GM23338 (cell line): ENCODE data around the gene NOTCH3. TPM values are rescaled to one million over a fixed set of nuclear protein-coding genes. Genes with fewer than 3 reads are reported as not detected.

Source experiments
- ATAC-seq: fragments of 200-7000 bp; cut with Tn5 transposase; 3 replicates; pipeline ENCODE4 v1.9.1; 2020
- DNase-seq: peaks from one replicate; pipeline ENCODE4 v3.0.0-alpha.2; 2015; ENCODE audit warnings: low spot score
- H2AFZ ChIP-seq: fragments of 200-600 bp; sonication (generic); 2 replicates; pipeline ENCODE4 v1.8.0; 2016; ENCODE audit warnings: antibody characterized with exemption, mild to moderate bottlenecking, moderate library complexity
- H3F3A ChIP-seq: fragments of 200-600 bp; sonication (generic); replicated peaks from 2 replicates; pipeline ENCODE4 v1.8.0; 2017; ENCODE audit warnings: antibody characterized with exemption, mixed run types, low read depth
- H3K27ac ChIP-seq: fragments of 200-600 bp; sonication (generic); 2 replicates; pipeline ENCODE4 v1.6.1; 2016; ENCODE audit warnings: low read depth
- H3K27me3 ChIP-seq: fragments of 200-600 bp; sonication (generic); 2 replicates; pipeline ENCODE4 v1.8.0; 2016; ENCODE audit warnings: mild to moderate bottlenecking, mixed run types, moderate library complexity; ENCODE audit not compliant: insufficient read depth
- H3K36me3 ChIP-seq: fragments of 200-600 bp; sonication (generic); 2 replicates; pipeline ENCODE4 v1.8.0; 2016; ENCODE audit warnings: mild to moderate bottlenecking; ENCODE audit not compliant: insufficient read depth
- H3K4me1 ChIP-seq: fragments of 200-600 bp; sonication (generic); 2 replicates; pipeline ENCODE4 v1.8.0; 2016; ENCODE audit warnings: mild to moderate bottlenecking, moderate library complexity; ENCODE audit not compliant: insufficient read depth
- H3K4me2 ChIP-seq: fragments of 200-600 bp; sonication (generic); 2 replicates; pipeline ENCODE4 v1.7.1; 2017; ENCODE audit warnings: mixed run types
- H3K4me3 ChIP-seq: fragments of 200-600 bp; sonication (generic); 2 replicates; pipeline ENCODE4 v1.6.1; 2016; ENCODE audit warnings: mixed run types
- H3K79me2 ChIP-seq: fragments of 200-600 bp; sonication (generic); replicated peaks from 2 replicates; pipeline ENCODE4 v1.8.0; 2017; ENCODE audit warnings: mild to moderate bottlenecking; ENCODE audit not compliant: insufficient read depth
- H3K9me2 ChIP-seq: fragments of 200-600 bp; sonication (generic); 2 replicates; pipeline ENCODE4 v1.8.0; 2017; ENCODE audit not compliant: insufficient read depth
- H4K20me1 ChIP-seq: fragments of 200-600 bp; sonication (generic); replicated peaks from 2 replicates; pipeline ENCODE4 v1.8.0; 2017; ENCODE audit warnings: mild to moderate bottlenecking; ENCODE audit not compliant: insufficient read depth
- H3K27ac Mint-ChIP-seq: 2 replicates; pipeline ENCODE4 v1.8.0; 2020; ENCODE audit warnings: inconsistent platforms, mild to moderate bottlenecking, moderate library complexity, mixed read lengths
- H3K27me3 Mint-ChIP-seq: 3 replicates; pipeline ENCODE4 v1.8.0; 2022; ENCODE audit warnings: low read depth, mild to moderate bottlenecking, moderate library complexity, mixed read lengths, inconsistent platforms; ENCODE audit not compliant: insufficient read depth, poor library complexity
- H3K36me3 Mint-ChIP-seq: 3 replicates; pipeline ENCODE4 v1.8.0; 2021; ENCODE audit warnings: low read depth, mild to moderate bottlenecking, inconsistent platforms, moderate library complexity, mixed read lengths
- H3K4me1 Mint-ChIP-seq: 3 replicates; pipeline ENCODE4 v1.8.0; 2020; ENCODE audit warnings: mild to moderate bottlenecking, inconsistent platforms, mixed read lengths
- H3K4me3 Mint-ChIP-seq: 3 replicates; pipeline ENCODE4 v1.8.0; 2021; ENCODE audit warnings: moderate library complexity, mild to moderate bottlenecking, inconsistent platforms, mixed read lengths
- H3K9me3 Mint-ChIP-seq: 3 replicates; pipeline ENCODE4 v1.8.0; 2020; ENCODE audit warnings: moderate library complexity, mild to moderate bottlenecking, inconsistent platforms, mixed read lengths
- EZH2 ChIP-seq: fragments of 200-600 bp; sonication (generic); IDR thresholded peaks from one replicate; pipeline ENCODE4 v1.8.0; 2017; ENCODE audit warnings: antibody characterized with exemption, mild to moderate bottlenecking, low read depth; ENCODE audit not compliant: unreplicated experiment
- POLR2AphosphoS5 ChIP-seq: IDR thresholded peaks from 2 replicates; pipeline ENCODE4 v1.6.1; 2016; ENCODE audit warnings: antibody characterized with exemption, low read depth
- polyA plus RNA-seq: library from polyadenylated mRNA; unstranded; fragments of >200 nt; fragmentation: Nextera tagmentation; extraction: Ambion mirVana; gene quantifications from 2 replicates; pipeline ENCODE4 v1.2.1, GENCODE V29; 2016
- total RNA-seq: library from RNA; depleted of rRNA; stranded (reverse); fragments of >200 nt; shearing (Covaris generic); gene quantifications from 2 replicates; pipeline ENCODE4 v1.2.3, GENCODE V29; 2014
- TF ChIP-seq, protein P1 (sequence below): fragments of 250-450 bp; sonication (Bioruptor Pico); IDR thresholded peaks from 2 replicates; pipeline ENCODE4 v1.5.0; 2020; ENCODE audit warnings: mild to moderate bottlenecking, moderate library complexity
- TF ChIP-seq, protein P2 (sequence below), 2 experiments: fragments of 200-600 bp in 1 of 2; sonication (generic) in 1 of 2; conservative IDR thresholded peaks; 2 replicates each; pipeline versions ENCODE4 v1.5.1 to v1.6.1; 2016 to 2017; ENCODE audit warnings: antibody characterized with exemption in 2 of 2, low read depth in 2 of 2, mild to moderate bottlenecking in 2 of 2, moderate library complexity in 1 of 2
- TF ChIP-seq, protein P3 (sequence below): IDR thresholded peaks from 2 replicates; pipeline ENCODE4 v1.6.1; 2016; ENCODE audit warnings: antibody characterized with exemption

NOTCH3 gene
- total and polyA plus RNA-seq, 2 experiments from 2014 or later = 24.3 to 172 TPM

DNA sequence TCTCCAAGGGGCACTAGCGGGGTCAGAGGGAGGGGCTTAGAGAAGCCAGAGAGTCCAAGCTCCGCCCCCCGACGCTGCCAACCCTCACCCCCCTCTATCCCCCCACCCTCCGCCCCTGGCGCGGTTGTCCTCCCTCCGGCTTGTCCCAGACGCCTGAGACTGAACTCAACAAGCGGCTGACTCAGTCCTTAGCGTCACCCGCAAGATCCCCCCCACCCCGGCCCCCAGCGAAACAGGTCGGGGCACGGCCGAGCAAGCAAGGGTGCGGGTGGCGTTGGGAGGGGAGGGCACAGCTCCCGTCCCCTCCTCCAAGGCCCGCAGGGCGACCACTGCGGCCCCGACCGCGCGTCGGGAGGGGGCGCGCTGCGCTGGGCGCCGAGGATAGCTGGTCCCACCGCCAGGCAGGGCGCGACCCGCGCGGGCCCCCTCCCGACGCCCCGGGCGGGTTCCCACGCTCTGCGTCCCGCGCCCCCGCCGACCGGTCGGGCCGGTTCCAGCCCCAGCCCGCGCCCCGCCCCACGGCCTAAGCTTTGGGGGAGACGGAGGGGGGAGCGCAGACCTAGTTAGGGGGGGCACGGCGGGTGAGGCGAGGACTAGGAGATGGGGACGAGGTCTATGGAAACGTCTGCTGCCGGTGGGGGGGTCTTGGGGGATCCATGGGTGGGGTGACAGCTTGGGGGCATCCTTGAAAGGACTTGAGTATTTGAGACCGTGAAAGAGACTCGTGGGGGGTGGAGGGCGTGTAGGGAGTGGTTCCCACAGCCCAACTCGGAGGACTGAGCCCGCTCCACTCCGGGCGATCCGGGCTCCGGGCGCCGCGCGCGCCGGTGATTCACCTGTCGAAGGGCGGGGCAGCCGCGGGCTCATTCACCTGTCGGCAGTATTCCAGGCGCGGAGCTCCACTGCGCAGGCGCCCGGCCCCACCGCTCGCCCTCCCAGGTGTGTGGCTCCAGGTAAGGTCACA is 5.1 kb downstream of the NOTCH3 start (continued):
- TF ChIP-seq, protein P1, sequence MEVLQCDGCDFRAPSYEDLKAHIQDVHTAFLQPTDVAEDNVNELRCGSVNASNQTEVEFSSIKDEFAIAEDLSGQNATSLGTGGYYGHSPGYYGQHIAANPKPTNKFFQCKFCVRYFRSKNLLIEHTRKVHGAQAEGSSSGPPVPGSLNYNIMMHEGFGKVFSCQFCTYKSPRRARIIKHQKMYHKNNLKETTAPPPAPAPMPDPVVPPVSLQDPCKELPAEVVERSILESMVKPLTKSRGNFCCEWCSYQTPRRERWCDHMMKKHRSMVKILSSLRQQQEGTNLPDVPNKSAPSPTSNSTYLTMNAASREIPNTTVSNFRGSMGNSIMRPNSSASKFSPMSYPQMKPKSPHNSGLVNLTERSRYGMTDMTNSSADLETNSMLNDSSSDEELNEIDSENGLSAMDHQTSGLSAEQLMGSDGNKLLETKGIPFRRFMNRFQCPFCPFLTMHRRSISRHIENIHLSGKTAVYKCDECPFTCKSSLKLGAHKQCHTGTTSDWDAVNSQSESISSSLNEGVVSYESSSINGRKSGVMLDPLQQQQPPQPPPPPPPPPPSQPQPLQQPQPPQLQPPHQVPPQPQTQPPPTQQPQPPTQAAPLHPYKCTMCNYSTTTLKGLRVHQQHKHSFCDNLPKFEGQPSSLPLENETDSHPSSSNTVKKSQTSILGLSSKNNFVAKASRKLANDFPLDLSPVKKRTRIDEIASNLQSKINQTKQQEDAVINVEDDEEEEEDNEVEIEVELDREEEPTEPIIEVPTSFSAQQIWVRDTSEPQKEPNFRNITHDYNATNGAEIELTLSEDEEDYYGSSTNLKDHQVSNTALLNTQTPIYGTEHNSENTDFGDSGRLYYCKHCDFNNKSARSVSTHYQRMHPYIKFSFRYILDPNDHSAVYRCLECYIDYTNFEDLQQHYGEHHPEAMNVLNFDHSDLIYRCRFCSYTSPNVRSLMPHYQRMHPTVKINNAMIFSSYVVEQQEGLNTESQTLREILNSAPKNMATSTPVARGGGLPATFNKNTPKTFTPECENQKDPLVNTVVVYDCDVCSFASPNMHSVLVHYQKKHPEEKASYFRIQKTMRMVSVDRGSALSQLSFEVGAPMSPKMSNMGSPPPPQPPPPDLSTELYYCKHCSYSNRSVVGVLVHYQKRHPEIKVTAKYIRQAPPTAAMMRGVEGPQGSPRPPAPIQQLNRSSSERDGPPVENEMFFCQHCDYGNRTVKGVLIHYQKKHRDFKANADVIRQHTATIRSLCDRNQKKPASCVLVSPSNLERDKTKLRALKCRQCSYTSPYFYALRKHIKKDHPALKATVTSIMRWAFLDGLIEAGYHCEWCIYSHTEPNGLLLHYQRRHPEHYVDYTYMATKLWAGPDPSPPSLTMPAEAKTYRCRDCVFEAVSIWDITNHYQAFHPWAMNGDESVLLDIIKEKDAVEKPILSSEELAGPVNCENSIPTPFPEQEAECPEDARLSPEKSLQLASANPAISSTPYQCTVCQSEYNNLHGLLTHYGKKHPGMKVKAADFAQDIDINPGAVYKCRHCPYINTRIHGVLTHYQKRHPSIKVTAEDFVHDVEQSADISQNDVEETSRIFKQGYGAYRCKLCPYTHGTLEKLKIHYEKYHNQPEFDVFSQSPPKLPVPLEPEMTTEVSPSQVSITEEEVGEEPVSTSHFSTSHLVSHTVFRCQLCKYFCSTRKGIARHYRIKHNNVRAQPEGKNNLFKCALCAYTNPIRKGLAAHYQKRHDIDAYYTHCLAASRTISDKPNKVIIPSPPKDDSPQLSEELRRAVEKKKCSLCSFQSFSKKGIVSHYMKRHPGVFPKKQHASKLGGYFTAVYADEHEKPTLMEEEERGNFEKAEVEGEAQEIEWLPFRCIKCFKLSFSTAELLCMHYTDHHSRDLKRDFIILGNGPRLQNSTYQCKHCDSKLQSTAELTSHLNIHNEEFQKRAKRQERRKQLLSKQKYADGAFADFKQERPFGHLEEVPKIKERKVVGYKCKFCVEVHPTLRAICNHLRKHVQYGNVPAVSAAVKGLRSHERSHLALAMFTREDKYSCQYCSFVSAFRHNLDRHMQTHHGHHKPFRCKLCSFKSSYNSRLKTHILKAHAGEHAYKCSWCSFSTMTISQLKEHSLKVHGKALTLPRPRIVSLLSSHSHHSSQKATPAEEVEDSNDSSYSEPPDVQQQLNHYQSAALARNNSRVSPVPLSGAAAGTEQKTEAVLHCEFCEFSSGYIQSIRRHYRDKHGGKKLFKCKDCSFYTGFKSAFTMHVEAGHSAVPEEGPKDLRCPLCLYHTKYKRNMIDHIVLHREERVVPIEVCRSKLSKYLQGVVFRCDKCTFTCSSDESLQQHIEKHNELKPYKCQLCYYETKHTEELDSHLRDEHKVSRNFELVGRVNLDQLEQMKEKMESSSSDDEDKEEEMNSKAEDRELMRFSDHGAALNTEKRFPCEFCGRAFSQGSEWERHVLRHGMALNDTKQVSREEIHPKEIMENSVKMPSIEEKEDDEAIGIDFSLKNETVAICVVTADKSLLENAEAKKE (CRISPR knock-in tag) = no peak
- TF ChIP-seq, protein P2, sequence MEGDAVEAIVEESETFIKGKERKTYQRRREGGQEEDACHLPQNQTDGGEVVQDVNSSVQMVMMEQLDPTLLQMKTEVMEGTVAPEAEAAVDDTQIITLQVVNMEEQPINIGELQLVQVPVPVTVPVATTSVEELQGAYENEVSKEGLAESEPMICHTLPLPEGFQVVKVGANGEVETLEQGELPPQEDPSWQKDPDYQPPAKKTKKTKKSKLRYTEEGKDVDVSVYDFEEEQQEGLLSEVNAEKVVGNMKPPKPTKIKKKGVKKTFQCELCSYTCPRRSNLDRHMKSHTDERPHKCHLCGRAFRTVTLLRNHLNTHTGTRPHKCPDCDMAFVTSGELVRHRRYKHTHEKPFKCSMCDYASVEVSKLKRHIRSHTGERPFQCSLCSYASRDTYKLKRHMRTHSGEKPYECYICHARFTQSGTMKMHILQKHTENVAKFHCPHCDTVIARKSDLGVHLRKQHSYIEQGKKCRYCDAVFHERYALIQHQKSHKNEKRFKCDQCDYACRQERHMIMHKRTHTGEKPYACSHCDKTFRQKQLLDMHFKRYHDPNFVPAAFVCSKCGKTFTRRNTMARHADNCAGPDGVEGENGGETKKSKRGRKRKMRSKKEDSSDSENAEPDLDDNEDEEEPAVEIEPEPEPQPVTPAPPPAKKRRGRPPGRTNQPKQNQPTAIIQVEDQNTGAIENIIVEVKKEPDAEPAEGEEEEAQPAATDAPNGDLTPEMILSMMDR (conservative IDR thresholded peaks at IDR 0.05; ENCODE audit: low read depth in 2 of 2) = peak in 1 of 2 experiments; percentile 54; a peak in 2 of 4 replicates
- TF ChIP-seq POLR2AphosphoS5 (no peak; the same call in 1 of the 2 replicates), EZH2 (no peak)

DNA sequence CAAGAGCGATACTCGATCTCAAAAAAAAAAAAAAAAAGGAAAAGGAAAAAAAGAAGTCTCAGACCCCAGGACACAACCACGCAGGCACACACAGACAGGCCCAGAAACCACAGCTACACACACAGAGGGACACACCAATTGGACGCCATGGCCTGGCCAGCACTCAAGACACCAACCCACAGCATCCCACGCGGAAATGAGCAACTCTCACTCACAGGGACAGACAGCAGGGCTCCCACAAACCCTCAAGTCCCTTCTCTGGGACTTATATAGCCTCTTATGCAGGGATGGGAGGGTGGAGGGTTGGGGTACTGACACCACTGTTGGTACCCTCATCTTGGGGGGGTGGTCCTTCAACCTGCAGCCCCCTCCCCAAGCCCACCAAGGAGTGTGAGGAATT is 5.9 kb downstream of the NOTCH3 start:
- DNase-seq (no peak), ATAC-seq (no peak)
- no peak overlapping the region for H2AFZ ChIP-seq
- H3K27me3 ChIP-seq = no peaks in the 10 kb centered on the region
- peak overlapping the region; percentile 66 for H3K4me3 ChIP-seq
- peaks cover 17% of the 10 kb centered on the region for H3K27me3 Mint-ChIP-seq
- H3K4me2 ChIP-seq = peak overlapping the region; percentile 79
- H3K27ac Mint-ChIP-seq = 0 out of 2 replicates have a peak overlapping the region, but pooled peaks have one; percentile 47
- H3K27ac ChIP-seq = no peak overlapping the region
- H4K20me1 ChIP-seq = peaks cover 27% of the 10 kb centered on the region
- H3K9me3 Mint-ChIP-seq = no peaks in the 10 kb centered on the region; the same call in 2 of the 3 replicates
- peak overlapping the region; percentile 66 for H3K4me3 Mint-ChIP-seq
- H3F3A ChIP-seq = peaks cover 29% of the 10 kb centered on the region
- H3K9me2 ChIP-seq = no peaks in the 10 kb centered on the region
- H3K79me2 ChIP-seq = peaks cover 54% of the 10 kb centered on the region
- H3K4me1 Mint-ChIP-seq = peaks cover 36% of the 10 kb centered on the region
- H3K36me3 ChIP-seq = peaks cover 19% of the 10 kb centered on the region
- peaks cover 19% of the 10 kb centered on the region for H3K4me1 ChIP-seq
- TF ChIP-seq, protein P3, sequence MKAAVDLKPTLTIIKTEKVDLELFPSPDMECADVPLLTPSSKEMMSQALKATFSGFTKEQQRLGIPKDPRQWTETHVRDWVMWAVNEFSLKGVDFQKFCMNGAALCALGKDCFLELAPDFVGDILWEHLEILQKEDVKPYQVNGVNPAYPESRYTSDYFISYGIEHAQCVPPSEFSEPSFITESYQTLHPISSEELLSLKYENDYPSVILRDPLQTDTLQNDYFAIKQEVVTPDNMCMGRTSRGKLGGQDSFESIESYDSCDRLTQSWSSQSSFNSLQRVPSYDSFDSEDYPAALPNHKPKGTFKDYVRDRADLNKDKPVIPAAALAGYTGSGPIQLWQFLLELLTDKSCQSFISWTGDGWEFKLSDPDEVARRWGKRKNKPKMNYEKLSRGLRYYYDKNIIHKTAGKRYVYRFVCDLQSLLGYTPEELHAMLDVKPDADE = no peak
- peaks cover 64% of the 10 kb centered on the region for H3K36me3 Mint-ChIP-seq
